ENCODE measurements around the gene SLC18B1.

- TF ChIP-seq ZNF274 (IDR thresholded peaks at IDR 0.05; ENCODE audit: borderline replicate concordance, extremely low read depth, low read length) (no peak), HDAC6 (IDR thresholded peaks at IDR 0.05; ENCODE audit: low read depth, low read length) (no peak), POLR2AphosphoS5 (IDR thresholded peaks at IDR 0.05; ENCODE audit: low read depth, low read length) (no peak), EGR1 (IDR thresholded peaks at IDR 0.05; ENCODE audit: borderline replicate concordance, low read depth, low read length) (no peak), POLR2A (IDR thresholded peaks at IDR 0.05; ENCODE audit: control extremely low read depth in 1 of 2, low read depth in 2 of 2, low read length in 2 of 2) (no peak), CTCF (IDR thresholded peaks at IDR 0.05; ENCODE audit: control extremely low read depth in 1 of 3, insufficient read depth in 1 of 3, low read depth in 1 of 3, low read length in 3 of 3) (no peak), EZH2 (IDR thresholded peaks at IDR 0.05; ENCODE audit: low read depth, low read length, severe bottlenecking) (no peak), TAF1 (IDR thresholded peaks at IDR 0.05; ENCODE audit: low read depth, low read length) (no peak), BACH1 (IDR thresholded peaks at IDR 0.05; ENCODE audit: low read length) (no peak), KDM1A (IDR thresholded peaks at IDR 0.05; ENCODE audit: borderline replicate concordance, low read length) (no peak)
Measured at GRCh38 chr6:132752255-132752654, 46.2 kb downstream of the SLC18B1 start.

Data from H1 (cell line).